Cardiac muscle cell (in vitro differentiated cells and primary cell): ENCODE results near the gene B4GALNT3. TPM values are rescaled to one million over a fixed set of nuclear protein-coding genes. Genes with fewer than 3 reads are reported as not detected.
A peak's percentile ranks its signal among the peaks of the same experiment; 100 is the strongest.

Experiments used
- DNase-seq, 2 donors: peaks; one replicate each; pipeline versions ENCODE4 v3.0.0 to v3.0.0-alpha.2; 2010 to 2017; ENCODE audit warnings: low read depth in 1 of 2, low spot score in 1 of 2
- H3K27ac ChIP-seq: fragments of 200-600 bp; sonication (generic); 2 replicates; pipeline ENCODE4 v1.5.1; 2016
- H3K27me3 ChIP-seq: fragments of 200-600 bp; sonication (generic); 2 replicates; pipeline ENCODE4 v1.6.0; 2016; ENCODE audit warnings: control low read depth
- H3K36me3 ChIP-seq: fragments of 200-600 bp; sonication (generic); 2 replicates; pipeline ENCODE4 v1.5.1; 2016; ENCODE audit warnings: control low read depth
- H3K4me1 ChIP-seq: fragments of 200-600 bp; sonication (generic); 2 replicates; pipeline ENCODE4 v1.8.1; 2017; ENCODE audit warnings: low read depth, mild to moderate bottlenecking, mixed run types
- H3K4me3 ChIP-seq: fragments of 200-600 bp; sonication (generic); 2 replicates; pipeline ENCODE4 v1.5.1; 2016; ENCODE audit warnings: mild to moderate bottlenecking
- H3K9me3 ChIP-seq: fragments of 200-600 bp; sonication (generic); 2 replicates; pipeline ENCODE4 v1.5.1; 2017; ENCODE audit warnings: low read depth, mild to moderate bottlenecking, control low read depth
- CTCF ChIP-seq: IDR thresholded peaks from 2 replicates; pipeline ENCODE4 v1.5.1; 2012; ENCODE audit warnings: low read depth, mild to moderate bottlenecking, low read length
- polyA plus RNA-seq: library from polyadenylated mRNA; unstranded; fragments of >200 nt; fragmentation: Nextera tagmentation; extraction: Ambion mirVana; gene quantifications from 2 replicates; pipeline ENCODE4 v1.2.1, GENCODE V29; 2016
- total RNA-seq: library from RNA; depleted of rRNA; stranded (reverse); fragments of >200 nt; gene quantifications from 2 replicates; pipeline ENCODE4 v1.2.3, GENCODE V29; 2016

Gene B4GALNT3
- total and polyA plus RNA-seq, 2 experiments from 2014 or later: 23.7 to 38.6 TPM

GRCh38 chr12:468671-469389 lies 9.1 kb downstream of the B4GALNT3 start:
- H3K36me3 ChIP-seq: no peaks in the 10 kb centered on the region
- H3K9me3 ChIP-seq: no peaks in the 10 kb centered on the region
- H3K27ac ChIP-seq: peak overlapping the region; percentile 33
- DNase-seq: no peak
- no peak overlapping the region for H3K4me3 ChIP-seq
- peaks cover 33% of the 10 kb centered on the region for H3K4me1 ChIP-seq
- no peak for TF ChIP-seq CTCF
- no peaks in the 10 kb centered on the region for H3K27me3 ChIP-seq

- Histone ChIP-seq H3K36me3 (no peaks in the 10 kb centered on the region), H3K27me3 (no peaks in the 10 kb centered on the region), H3K27ac (peak overlapping the region; percentile 80), H3K9me3 (no peaks in the 10 kb centered on the region), H3K4me3 (no peak overlapping the region), H3K4me1 (peaks cover 33% of the 10 kb centered on the region)
- TF ChIP-seq CTCF: no peak
- peak in 1 of 2 donors; percentile 18 for DNase-seq
Measured at GRCh38 chr12:470133-470532, 10.4 kb downstream of the B4GALNT3 start.

DNA sequence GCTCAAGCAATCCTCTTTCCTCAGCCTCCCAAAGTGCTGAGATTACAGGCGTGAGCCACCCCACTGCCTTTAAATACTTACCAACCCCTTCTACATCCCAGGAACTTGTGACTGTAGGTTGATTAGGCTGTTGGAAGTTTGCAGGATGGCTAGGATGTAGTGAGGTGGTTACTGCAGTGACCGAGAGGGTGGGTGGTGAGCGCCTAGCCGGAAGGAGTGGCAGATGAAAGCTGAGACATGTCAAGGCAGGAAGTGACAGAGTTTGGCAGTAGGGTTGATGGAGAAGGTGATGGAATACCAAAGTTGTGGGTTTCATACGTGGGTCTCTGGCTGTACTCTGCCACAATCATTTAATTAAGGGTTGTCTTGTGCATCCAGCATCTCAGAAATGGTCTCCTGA lies 13.5 kb downstream of the B4GALNT3 start:
- peaks cover 32% of the 10 kb centered on the region for H3K4me1 ChIP-seq
- no peak for TF ChIP-seq CTCF
- H3K4me3 ChIP-seq: no peak overlapping the region
- H3K36me3 ChIP-seq: no peaks in the 10 kb centered on the region
- no peaks in the 10 kb centered on the region for H3K27me3 ChIP-seq
- no peaks in the 10 kb centered on the region for H3K9me3 ChIP-seq
- no peak for DNase-seq
- H3K27ac ChIP-seq: no peak overlapping the region

DNA sequence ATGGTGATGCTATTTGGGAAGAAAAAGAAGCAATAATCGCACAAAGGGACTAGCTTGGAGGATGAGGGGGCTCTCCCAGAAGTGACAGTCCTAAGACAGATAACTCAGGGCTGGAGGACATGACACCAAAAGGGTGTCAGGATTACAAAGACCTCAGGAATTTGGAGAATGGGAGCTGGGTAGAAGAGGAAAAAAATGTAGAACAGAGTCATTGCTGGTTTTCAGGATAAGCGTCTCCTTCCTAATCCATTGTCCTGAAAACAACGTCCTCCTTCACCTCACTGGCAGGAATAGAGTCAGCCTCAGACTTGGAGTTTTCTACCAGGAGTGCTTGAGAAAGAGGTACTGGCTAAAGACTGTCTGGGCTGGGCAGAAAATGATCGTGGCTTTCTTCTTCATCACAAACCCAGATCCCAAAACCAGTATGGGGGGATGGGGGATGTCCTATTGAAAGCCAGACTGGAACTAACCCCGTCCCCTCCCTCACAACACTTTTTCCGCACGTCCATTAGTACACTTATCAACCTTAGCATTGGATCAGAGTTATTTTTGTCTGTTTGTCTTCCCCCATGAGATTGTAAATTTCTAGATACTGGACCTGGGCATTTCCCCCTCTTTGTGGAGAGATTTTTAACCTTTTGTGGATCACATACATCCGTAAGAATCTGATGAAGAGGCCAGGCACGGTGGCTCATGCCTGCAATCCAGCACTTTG lies 14.3 kb downstream of the B4GALNT3 start:
- DNase-seq: peak in 1 of 2 donors; percentile 4
- H3K27me3 ChIP-seq: no peaks in the 10 kb centered on the region
- no peaks in the 10 kb centered on the region for H3K36me3 ChIP-seq
- peak overlapping the region; percentile 80 for H3K27ac ChIP-seq
- no peak for TF ChIP-seq CTCF
- no peaks in the 10 kb centered on the region for H3K9me3 ChIP-seq
- H3K4me1 ChIP-seq: peaks cover 32% of the 10 kb centered on the region
- no peak overlapping the region for H3K4me3 ChIP-seq

DNA sequence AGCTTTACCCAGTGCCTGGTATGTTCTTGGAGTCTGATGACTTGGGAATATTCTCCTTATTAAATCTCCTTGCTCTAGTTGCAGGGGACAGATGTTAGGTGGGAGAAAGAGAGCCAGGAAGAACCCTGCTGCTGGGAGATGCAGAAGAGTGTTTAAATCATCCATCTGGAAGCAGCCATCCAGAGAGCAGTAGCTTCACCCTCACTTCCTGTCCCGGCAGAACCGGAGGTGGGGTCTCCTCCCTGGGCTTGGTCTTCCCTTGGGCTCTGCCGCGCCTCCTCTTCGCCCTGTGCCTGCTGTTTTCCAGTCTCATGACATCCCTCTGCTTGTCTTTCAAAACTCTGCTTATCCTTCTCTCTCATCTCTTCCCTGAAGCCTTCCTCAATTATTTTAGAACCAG lies 15.5 kb downstream of the B4GALNT3 start:
- Histone ChIP-seq H3K9me3 (no peaks in the 10 kb centered on the region), H3K4me3 (no peak overlapping the region), H3K4me1 (peaks cover 30% of the 10 kb centered on the region), H3K27ac (no peak overlapping the region), H3K27me3 (no peaks in the 10 kb centered on the region), H3K36me3 (no peaks in the 10 kb centered on the region)
- TF ChIP-seq CTCF: no peak
- DNase-seq: no peak
